Endothelial cell of umbilical vein (primary cell): ENCODE data around the gene ZKSCAN1. TPM values are rescaled to one million over a fixed set of nuclear protein-coding genes. Genes with fewer than 3 reads are reported as not detected.

Experiments
- BruUV-seq: library from RNA; stranded (reverse); fragments of 400-500 nt; replicated peaks from 2 replicates; lab custom pipeline; 2021; lab: Mats Ljungman, UMichigan
- CTCF ChIA-PET: fragments of 300-600, 350-600 bp; sonication (Branson Sonifier 250); formaldehyde crosslinking; loops from one replicate; lab custom pipeline; 2021; ENCODE audit warnings: antibody characterized with exemption, inconsistent platforms; lab: Charles Lee
- POLR2A ChIA-PET: fragments of 300-600, 350-600 bp; sonication (Branson Sonifier 250); formaldehyde crosslinking; loops from one replicate; lab custom pipeline; 2021; ENCODE audit warnings: antibody characterized with exemption, inconsistent platforms; lab: Charles Lee
- DNase-seq: peaks from one replicate; pipeline ENCODE4 v3.0.0-alpha.2; 2011; ENCODE audit warnings: low read depth, low spot score
- FAIRE-seq: peaks from 2 replicates; lab custom pipeline; 2011; peaks lifted over from hg19 to GRCh38; lab: Jason Lieb, UNC
- H2AFZ ChIP-seq: 2 replicates; pipeline ENCODE4 v1.6.0; 2012; ENCODE audit warnings: low read depth, low read length, control low read depth, inconsistent platforms
- H3K27ac ChIP-seq: 2 replicates; pipeline ENCODE4 v1.5.1; 2011; ENCODE audit warnings: low read depth, mild to moderate bottlenecking, control low read depth, low read length, moderate library complexity; ENCODE audit not compliant: insufficient read depth
- H3K27me3 ChIP-seq, 2 experiments: 2 replicates each; pipeline versions ENCODE4 v1.6.0 to v1.6.1; 2011; ENCODE audit warnings: low read length in 2 of 2, mixed read lengths in 1 of 2; ENCODE audit not compliant: control insufficient read depth in 2 of 2, insufficient read depth in 2 of 2
- H3K36me3 ChIP-seq, 2 experiments: 2 replicates in 1 of 2; 3 replicates in 1 of 2; pipeline ENCODE4 v1.5.1; 2011; ENCODE audit warnings: low read length in 2 of 2, mild to moderate bottlenecking in 1 of 2, moderate library complexity in 1 of 2; ENCODE audit not compliant: control insufficient read depth in 2 of 2, insufficient read depth in 2 of 2; ENCODE audit errors: extremely low read depth in 1 of 2
- H3K4me1 ChIP-seq: 3 replicates; pipeline ENCODE4 v1.5.1; 2011; ENCODE audit warnings: mild to moderate bottlenecking, low read length; ENCODE audit not compliant: control insufficient read depth, insufficient read depth; ENCODE audit errors: extremely low read depth
- H3K4me2 ChIP-seq: 2 replicates; pipeline ENCODE4 v1.6.1; 2011; ENCODE audit warnings: low read length, control low read depth, mixed read lengths; ENCODE audit not compliant: insufficient read depth
- H3K4me3 ChIP-seq, 3 experiments: fragments of 200-600 bp in 1 of 3; sonication (generic), shearing (Covaris generic) in 1 of 3; replicated peaks in 1 of 3; 2 replicates each; pipeline ENCODE4 v1.5.1; 2011 to 2016; ENCODE audit warnings: control low read depth in 3 of 3, low read length in 3 of 3, mild to moderate bottlenecking in 2 of 3, inconsistent platforms in 1 of 3, low read depth in 1 of 3, moderate library complexity in 1 of 3; ENCODE audit not compliant: insufficient read depth in 1 of 3
- H3K79me2 ChIP-seq: 2 replicates; pipeline ENCODE4 v1.6.0; 2012; ENCODE audit warnings: low read length, inconsistent platforms; ENCODE audit not compliant: control insufficient read depth, insufficient read depth
- H3K9ac ChIP-seq: replicated peaks from 2 replicates; pipeline ENCODE3; 2011; ENCODE audit warnings: low read length, control low read depth; ENCODE audit not compliant: insufficient read depth; ENCODE audit errors: extremely low read depth
- H3K9me1 ChIP-seq: replicated peaks from 3 replicates; pipeline ENCODE4 v1.6.0; 2011; ENCODE audit warnings: mild to moderate bottlenecking, low read length; ENCODE audit not compliant: control insufficient read depth, insufficient read depth; ENCODE audit errors: extremely low read depth
- H3K9me3 ChIP-seq: replicated peaks from 2 replicates; pipeline ENCODE4 v1.5.1; 2012; ENCODE audit warnings: low read length, inconsistent platforms; ENCODE audit not compliant: control insufficient read depth, insufficient read depth
- H4K20me1 ChIP-seq: replicated peaks from 2 replicates; pipeline ENCODE3; 2011; ENCODE audit warnings: mild to moderate bottlenecking, low read length; ENCODE audit not compliant: control insufficient read depth, insufficient read depth; ENCODE audit errors: extremely low read depth
- EZH2 ChIP-seq: IDR thresholded peaks from 2 replicates; pipeline ENCODE4 v1.6.1; 2012; ENCODE audit warnings: borderline replicate concordance, low read depth, mild to moderate bottlenecking, moderate library complexity, low read length, inconsistent platforms; ENCODE audit not compliant: severe bottlenecking
- FOS ChIP-seq: IDR thresholded peaks from 2 replicates; pipeline ENCODE4 v1.6.1; 2011; ENCODE audit warnings: mild to moderate bottlenecking, low read length, moderate library complexity, borderline replicate concordance; ENCODE audit not compliant: insufficient read depth
- GATA2 ChIP-seq: IDR thresholded peaks from 2 replicates; pipeline ENCODE4 v1.7.0; 2011; ENCODE audit warnings: low read depth, mild to moderate bottlenecking, moderate library complexity, mixed read lengths, low read length; ENCODE audit not compliant: insufficient read length, insufficient read depth
- JUN ChIP-seq: IDR thresholded peaks from 2 replicates; pipeline ENCODE4 v1.6.1; 2011; ENCODE audit warnings: borderline replicate concordance, low read depth; ENCODE audit not compliant: insufficient read length, insufficient read depth
- MYC ChIP-seq: IDR thresholded peaks from one replicate; pipeline ENCODE4 v1.6.1; 2011; ENCODE audit warnings: mild to moderate bottlenecking, low read depth, low read length
- POLR2A ChIP-seq: IDR thresholded peaks from 2 replicates; pipeline ENCODE4 v1.6.1; 2012; ENCODE audit warnings: low read depth, mild to moderate bottlenecking, control low read depth, low read length
- POLR2AphosphoS5 ChIP-seq: IDR thresholded peaks from 2 replicates; pipeline ENCODE4 v1.6.1; 2012; ENCODE audit warnings: low read depth, mild to moderate bottlenecking, control low read depth, low read length, moderate library complexity; ENCODE audit not compliant: insufficient read depth
- dilution Hi-C: fragments of 300-500 bp; cut with MboI; formaldehyde crosslinking; loops from one replicate; pipeline ENCODE4 v1.15.0; 2019; ENCODE audit warnings: low sequenced_read_pairs; ENCODE audit not compliant: extremely low pct_ligation_motif_present
- intact Hi-C: fragments of 100-400 bp; cut with micrococcal nuclease; formaldehyde crosslinking; loops from one replicate; pipeline ENCODE4 v1.10.0; 2022
- polyA plus RNA-seq, 4 experiments: library from polyadenylated mRNA; depleted of rRNA in 3 of 4; stranded (reverse) in 3 of 4; unstranded in 1 of 4; fragments of >200 nt; gene quantifications; 2 replicates each; pipeline versions ENCODE4 v1.2.1 to v1.2.3, GENCODE V29; 2011 to 2012; ENCODE audit warnings: missing spikeins in 1 of 4
- total RNA-seq: library from RNA; stranded (reverse); gene quantifications from 2 replicates; pipeline ENCODE4 v1.2.3, GENCODE V29; 2021
- TF ChIP-seq, protein P1 (sequence below): IDR thresholded peaks from 2 replicates; pipeline ENCODE4 v1.6.1; 2011; ENCODE audit not compliant: insufficient read depth, insufficient read length
- TF ChIP-seq, protein P2 (sequence below), 2 donors: IDR thresholded peaks; 1 replicate in 1 of 2; 2 replicates in 1 of 2; pipeline ENCODE4 v1.5.1; 2011; ENCODE audit warnings: low read length in 2 of 2, mild to moderate bottlenecking in 2 of 2, moderate library complexity in 2 of 2, control low read depth in 1 of 2, inconsistent platforms in 1 of 2, low read depth in 1 of 2; ENCODE audit not compliant: insufficient read depth in 1 of 2; ENCODE audit errors: extremely low read depth in 1 of 2

The ZKSCAN1 gene
- total and polyA plus RNA-seq, 2 donors (not counting 3 experiments of a cell fraction or from before 2014, with no cell fraction given) = 12.3 to 57.8 TPM

DNA sequence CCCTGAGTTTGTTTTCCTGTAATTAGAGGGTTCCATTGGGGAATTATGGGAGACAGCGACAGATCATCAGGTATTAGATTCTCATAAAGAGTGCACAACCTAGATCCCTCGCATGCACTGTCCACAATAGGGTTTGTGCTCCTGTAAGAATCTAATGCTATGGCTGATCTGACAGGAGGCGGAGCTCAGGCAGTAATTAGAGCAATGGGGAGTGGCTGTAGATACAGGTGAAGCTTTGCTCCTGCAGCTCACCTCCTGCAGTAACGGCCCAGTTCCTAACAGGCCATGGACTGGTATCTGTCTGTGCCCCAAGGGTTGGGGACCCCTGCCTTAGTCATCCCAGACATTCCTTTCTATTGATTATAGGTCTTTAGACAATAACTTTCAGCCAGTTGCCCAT, 33.3 kb downstream of the ZKSCAN1 start:
- Histone ChIP-seq H3K4me3 (no peak overlapping the region), H3K4me2 (no peak overlapping the region), H3K27me3 (no peaks in the 10 kb centered on the region), H3K27ac (no peak overlapping the region), H3K79me2 (no peaks in the 10 kb centered on the region), H3K9me3 (no peaks in the 10 kb centered on the region), H2AFZ (no peak overlapping the region), H4K20me1 (no peaks in the 10 kb centered on the region), H3K4me1 (peaks cover 3% of the 10 kb centered on the region), H3K36me3 (no peaks in the 10 kb centered on the region), H3K9me1 (no peaks in the 10 kb centered on the region), H3K9ac (no peak overlapping the region)
- no peak for FAIRE-seq
- intact Hi-C loops = loop anchor here (1.0 kb wide), 3 partner anchors 7 to 33 kb away; partner anchors contain the start of genes ZKSCAN1 and ZNF3
- DNase-seq = no peak
- TF ChIP-seq MYC = no peak
- no peak for TF ChIP-seq FOS
- no peak for TF ChIP-seq POLR2AphosphoS5
- no peak for TF ChIP-seq GATA2
- TF ChIP-seq, protein P1, sequence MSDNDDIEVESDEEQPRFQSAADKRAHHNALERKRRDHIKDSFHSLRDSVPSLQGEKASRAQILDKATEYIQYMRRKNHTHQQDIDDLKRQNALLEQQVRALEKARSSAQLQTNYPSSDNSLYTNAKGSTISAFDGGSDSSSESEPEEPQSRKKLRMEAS = no peak
- TF ChIP-seq, protein P2, sequence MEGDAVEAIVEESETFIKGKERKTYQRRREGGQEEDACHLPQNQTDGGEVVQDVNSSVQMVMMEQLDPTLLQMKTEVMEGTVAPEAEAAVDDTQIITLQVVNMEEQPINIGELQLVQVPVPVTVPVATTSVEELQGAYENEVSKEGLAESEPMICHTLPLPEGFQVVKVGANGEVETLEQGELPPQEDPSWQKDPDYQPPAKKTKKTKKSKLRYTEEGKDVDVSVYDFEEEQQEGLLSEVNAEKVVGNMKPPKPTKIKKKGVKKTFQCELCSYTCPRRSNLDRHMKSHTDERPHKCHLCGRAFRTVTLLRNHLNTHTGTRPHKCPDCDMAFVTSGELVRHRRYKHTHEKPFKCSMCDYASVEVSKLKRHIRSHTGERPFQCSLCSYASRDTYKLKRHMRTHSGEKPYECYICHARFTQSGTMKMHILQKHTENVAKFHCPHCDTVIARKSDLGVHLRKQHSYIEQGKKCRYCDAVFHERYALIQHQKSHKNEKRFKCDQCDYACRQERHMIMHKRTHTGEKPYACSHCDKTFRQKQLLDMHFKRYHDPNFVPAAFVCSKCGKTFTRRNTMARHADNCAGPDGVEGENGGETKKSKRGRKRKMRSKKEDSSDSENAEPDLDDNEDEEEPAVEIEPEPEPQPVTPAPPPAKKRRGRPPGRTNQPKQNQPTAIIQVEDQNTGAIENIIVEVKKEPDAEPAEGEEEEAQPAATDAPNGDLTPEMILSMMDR (IDR thresholded peaks at IDR 0.05; ENCODE audit: extremely low read depth in 1 of 2, insufficient read depth in 1 of 2, low read depth in 1 of 2, low read length in 2 of 2) = no peak
- TF ChIP-seq POLR2A = no peak
- no peak for TF ChIP-seq JUN
- no peak for TF ChIP-seq EZH2
- dilution Hi-C loops = no loop called here
- ChIA-PET POLR2A (no interaction called here), CTCF (interaction anchor here (9.1 kb wide), 1 partner anchor 55 kb away, joined by 158 read pairs; no protein-coding TSS in a partner anchor)
- BruUV-seq = no TSS peak
